NCI-H526 treated with DMSO at 0.1 percent for 48 hours (cell line): ENCODE results near the gene PTPRM.

Source experiments
- DNase-seq: peaks from one replicate; lab custom pipeline; 2025; lab: John Stamatoyannopoulos, UW

PTPRM gene

DNA sequence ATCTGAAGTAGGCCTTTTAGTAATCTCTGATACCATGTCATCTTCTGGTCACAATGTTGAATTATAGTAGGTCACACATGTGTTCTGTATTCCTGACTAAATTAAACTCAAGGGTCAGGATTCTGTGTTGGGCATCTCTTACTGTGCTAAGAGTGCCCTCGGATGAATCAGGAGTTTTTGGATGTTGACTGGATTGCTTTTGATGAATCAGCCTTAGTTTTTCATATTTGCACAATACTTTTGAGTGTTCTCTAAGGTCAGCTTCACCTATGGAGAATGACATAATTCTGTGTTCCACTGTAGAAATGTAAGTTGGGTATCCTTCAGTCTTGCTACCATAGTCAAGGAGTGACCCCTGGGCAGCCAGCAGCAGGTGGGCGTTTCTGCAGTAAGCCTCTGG, 190.1 kb downstream of the PTPRM start:
- no peak for DNase-seq

DNA sequence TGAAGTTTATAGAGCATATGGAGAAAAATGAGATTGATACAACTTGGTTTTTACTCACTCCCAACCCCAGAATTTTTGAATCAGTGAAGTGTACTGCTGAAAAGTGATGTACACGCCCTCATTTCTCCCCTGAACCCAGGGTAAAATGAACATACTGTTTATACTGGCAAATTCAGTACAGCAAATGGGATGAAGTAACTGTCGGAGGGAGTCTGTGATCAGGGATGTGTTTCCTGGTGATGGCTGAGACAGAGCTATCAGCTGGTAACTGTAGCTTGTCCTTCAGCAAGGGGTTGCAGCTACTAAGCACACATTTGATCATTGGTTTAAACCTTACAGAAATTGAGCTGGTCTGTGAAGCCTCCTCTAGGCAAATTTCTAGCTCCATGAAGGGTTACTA, 191.6 kb downstream of the PTPRM start:
- no peak for DNase-seq

DNA sequence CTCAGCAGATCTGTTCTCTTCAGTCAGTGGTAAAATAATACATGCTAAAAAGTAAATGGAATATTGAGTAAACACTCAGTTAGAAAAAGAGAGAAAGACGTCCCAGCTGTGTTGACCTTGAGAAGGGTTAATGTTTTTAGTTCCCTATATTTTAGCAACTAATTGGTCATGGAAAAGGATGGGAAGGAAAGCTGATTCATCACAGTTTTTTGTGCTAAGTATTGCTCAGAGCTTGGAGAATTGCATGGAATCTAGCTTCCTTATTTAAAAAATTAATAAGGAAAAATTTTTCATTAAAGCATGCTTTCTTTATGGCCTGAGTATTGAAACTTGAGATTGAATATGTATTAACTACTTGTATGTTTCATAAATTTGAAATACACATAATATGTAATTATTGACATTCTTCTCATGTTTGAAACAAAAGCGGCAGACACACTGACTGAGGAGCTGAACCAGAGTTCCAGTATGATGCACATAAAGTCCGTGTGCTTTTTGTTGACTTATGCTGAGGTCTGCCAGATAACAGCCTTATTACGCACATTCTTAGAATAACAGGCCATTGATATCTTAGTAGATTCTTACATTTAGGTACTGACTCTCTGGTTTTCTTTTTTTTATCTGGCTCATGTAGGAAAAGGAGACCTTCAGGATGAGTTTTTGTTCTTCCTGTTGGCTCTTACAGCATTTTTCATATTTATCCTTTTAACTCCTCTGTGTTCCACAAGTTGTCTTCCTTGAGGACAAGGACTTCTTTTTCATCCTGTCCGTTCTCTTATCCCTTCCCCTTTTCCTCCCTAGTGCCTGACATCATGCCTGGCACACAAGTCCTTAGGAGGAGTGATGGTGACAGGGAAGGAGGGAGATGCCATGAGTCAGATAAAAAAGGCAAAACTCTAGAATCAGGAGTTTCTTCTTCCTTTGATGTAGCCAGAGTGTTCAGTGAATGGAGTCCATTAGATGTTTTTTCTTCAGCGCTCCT, 194.1 kb downstream of the PTPRM start:
- DNase-seq = no peak

DNA sequence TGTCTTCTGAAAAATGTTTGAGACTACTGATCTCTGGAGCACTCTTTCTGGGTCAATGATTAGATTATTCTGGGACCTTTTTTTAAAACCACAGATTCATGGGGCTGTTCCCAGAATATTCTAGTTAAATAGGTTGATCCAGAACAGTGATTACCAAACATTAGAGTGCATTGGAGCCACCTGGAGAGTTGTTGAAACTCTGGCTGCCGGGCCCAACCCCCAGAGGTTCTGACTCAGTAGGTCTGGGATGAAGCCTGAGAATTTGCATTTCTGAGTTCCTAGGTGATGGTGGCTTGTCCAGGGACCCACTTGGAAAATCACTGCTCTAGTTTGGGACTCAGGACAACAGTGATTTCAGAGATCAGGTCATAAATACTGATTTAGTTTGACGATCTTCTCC, 197.3 kb downstream of the PTPRM start:
- DNase-seq = no peak

DNA sequence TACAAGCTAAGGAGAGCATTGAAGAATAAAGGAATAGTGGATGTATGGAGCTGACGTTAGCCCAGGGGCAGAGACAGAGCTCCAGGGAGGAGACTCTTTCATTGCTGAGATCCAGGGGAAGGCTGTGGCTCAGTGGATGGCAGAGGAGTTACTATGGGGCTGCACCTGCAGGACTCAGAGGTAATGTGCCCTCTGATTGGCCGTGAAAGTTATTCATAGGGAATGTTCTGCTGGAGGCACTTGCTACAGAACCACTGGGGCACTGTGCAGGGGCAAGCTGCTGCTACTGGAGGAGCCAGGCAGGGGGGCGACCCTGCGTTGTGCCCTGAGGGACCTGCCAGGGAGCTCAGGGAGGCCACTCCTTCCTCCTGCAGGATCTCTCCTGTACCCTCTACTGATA, 199.2 kb downstream of the PTPRM start:
- DNase-seq = no peak

DNA sequence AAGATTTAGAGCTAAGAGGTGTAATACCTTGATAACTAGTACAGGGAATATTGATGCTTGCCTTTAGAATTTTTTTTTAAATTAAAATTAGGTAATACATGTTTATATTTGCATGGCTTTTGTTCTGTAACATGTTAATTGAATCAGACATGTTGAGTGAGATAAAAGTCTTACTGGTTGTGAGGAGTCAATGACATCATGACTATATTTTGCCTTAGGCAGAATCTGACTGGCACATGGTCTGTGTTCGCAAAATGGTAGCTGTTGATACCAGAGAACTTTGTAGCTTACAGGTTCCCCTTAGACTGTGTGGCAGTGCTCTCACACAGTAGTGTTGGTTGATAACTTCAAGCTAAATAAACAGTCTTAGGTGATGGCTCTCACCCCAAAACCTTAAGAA, 199.7 kb downstream of the PTPRM start:
- no peak for DNase-seq

DNA sequence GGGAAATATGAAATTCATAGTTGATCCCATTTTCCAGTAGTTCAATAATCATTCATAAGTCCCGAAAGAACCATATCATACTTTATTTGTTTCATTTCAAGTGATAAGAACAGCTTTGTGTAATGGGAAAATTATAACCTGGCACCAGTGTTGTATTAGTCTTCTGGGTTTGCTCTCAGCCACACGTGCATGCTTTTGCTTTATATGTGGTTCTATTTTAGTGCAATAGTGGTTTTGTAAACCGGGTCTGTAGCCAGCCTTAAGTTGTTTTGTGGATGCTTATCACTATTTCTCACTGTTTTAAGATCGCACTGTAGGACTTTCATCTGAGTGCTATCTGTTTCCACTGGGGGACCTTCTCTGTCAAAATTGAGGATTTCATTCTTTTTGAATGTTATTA, 203.8 kb downstream of the PTPRM start:
- no peak for DNase-seq

DNA sequence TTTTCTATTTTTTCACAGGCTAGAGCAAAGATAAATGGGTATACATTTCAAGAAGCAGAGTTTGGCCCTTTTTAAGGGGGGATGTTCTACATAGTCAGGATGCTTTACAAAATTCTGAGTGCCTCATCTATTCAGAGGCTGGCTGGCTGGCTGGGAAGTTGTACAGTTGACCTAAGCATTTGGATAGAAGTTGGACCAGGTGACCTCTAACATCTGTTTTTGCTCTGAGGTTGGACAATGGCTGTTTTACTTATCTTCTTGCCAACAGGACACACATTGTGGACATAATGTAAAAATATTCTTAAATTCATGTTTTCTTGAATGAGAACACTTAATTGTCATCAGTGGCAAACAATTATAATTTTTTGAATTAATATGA, 205.4 kb downstream of the PTPRM start:
- DNase-seq = no peak

DNA sequence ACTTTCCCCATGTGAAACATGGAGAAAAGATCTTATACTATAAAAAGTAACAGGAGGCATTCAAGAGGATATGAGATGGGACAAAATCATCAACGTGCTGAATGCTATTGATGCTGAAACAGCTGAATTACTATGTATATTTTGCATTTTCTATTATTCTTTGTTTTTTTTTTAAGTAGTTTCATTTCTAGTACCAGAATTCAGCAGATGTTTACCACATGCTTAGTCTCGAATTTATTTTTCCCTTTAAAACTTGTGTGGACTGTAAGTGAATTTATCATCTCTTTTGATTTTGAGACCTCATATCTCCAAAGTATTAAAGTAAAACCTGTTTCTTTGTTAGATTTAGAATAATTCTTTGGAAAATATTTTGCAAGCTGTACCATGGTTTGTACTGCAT, 205.8 kb downstream of the PTPRM start:
- no peak for DNase-seq

DNA sequence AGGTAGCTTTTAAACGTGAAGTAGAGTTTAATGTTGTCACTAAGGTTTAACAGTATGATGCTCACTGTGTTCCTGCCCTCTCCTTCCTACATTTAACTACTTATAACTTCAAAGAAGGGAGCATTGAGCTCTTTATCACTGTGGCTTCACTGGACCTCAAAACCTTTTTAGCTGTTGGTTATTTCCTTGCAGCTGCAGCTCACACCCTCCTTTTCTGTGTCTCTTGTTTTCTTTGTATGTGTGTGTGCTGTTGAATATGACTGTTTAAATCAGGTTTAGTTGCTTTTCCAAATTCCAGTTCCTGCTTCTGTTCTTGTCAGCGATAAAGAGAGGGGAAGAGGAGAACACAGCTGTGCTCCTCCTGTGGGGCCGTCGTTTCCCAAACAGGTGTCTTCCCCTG, 208.0 kb downstream of the PTPRM start:
- DNase-seq = no peak

DNA sequence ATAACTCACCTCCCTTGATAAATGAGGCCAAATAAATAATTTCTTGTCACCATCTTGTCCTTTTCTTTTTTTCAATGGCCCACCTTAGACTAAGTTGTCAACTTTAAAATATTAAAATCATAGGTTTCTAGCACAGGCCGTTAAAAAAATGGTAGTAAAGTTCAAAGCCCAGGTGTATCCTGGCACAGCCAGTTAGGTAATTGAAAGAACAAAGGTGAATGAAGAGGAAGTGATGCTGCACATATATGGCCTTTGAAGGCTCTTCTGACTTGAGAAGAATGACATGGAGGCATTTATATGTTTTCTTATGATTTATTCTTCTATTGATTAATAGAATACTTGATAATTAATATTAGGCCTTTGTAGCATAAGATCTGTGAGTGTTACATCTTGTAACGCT, 208.7 kb downstream of the PTPRM start:
- DNase-seq = no peak

DNA sequence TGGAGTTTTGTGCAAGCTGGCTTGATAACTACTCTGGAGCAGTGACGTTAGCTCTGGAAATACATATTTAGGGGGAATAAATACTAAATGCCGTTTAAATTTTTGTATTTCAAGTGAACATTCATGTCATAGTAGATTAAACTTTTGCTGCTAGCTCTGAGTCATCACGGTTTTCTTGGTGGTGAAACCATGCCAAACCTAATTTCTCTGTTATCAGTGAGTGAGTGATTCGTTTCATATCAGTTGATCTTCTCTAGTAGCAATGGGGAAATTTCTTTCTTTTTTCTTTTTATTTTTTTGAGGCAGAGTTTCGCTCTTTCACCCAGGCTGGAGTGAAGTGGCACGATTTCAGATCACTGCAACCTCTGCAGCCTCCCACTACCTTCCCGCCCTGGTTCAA, 211.1 kb downstream of the PTPRM start:
- no peak for DNase-seq

DNA sequence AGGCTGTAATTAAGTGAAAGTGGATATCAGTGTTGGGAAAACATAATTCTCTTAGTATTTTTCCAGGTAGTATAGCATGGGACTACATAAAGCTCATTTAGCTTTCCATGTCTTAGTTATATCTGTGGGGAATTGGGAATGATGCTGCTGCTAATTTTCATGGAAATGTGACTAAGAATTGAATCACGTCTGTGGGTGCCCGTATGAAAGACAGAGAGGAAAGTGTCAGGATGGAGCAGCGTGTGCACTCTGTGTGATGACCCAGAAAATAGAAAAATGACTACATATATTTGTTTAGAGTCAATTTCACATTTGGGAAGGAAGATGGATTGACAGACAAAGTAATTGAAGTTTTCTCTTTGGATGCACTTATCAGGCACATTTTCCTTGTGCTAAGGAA, 212.1 kb downstream of the PTPRM start:
- no peak for DNase-seq

DNA sequence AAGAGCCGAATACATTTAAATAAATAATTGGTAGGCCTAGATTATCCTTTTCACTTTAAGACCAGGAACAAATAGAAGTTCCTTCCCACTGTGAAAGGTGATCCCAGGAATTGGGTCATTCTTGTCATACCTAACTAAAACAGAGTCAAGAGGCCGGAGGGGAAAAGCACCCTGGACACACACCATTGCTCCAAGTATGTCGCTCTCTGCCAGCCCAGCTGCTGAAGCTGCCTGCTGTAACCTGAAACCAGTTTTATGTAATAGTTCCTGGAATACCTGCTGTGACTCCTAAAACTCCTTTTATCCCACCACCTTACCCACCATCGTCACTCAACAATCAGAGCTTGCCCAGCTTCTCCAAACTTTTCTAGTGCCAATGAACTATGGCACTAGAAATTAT, 217.1 kb downstream of the PTPRM start:
- no peak for DNase-seq

DNA sequence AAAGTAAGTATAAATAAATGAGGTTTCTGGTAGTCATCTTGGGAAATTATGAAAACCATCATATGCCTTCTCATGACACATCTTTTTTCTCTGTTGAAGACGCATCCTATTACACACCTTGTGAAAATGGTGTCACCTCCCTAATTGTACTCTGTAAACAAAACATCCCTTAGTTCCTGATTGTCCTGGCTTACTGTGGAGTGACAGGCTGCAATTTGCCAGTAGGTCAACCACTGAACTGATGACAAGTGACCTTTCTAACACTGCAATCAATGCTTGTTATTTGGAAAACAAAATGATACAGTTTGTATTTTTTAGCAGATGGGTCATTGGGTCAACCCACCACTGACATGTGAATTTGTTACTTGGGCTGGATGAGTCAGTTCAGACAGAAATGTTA, 219.5 kb downstream of the PTPRM start:
- DNase-seq = no peak

DNA sequence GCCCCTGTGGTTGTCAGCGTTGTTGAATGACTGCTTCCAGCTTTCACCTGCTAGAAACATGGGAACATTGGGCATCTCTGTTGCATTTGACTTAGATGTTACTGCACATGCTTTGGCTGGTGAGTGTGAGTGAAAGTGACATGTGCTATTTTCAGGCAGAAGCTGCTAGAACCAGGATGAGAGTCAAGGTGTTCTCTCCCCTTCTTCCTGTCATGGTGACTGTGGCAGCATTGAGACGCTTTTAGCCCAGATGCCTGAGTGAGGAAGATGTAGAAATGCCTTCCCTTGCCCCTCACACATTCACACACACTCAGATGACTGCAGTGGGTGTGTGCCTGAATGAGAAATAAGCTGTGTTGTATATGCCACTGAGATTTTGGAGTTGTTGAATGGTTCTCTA, 220.2 kb downstream of the PTPRM start:
- DNase-seq = no peak

DNA sequence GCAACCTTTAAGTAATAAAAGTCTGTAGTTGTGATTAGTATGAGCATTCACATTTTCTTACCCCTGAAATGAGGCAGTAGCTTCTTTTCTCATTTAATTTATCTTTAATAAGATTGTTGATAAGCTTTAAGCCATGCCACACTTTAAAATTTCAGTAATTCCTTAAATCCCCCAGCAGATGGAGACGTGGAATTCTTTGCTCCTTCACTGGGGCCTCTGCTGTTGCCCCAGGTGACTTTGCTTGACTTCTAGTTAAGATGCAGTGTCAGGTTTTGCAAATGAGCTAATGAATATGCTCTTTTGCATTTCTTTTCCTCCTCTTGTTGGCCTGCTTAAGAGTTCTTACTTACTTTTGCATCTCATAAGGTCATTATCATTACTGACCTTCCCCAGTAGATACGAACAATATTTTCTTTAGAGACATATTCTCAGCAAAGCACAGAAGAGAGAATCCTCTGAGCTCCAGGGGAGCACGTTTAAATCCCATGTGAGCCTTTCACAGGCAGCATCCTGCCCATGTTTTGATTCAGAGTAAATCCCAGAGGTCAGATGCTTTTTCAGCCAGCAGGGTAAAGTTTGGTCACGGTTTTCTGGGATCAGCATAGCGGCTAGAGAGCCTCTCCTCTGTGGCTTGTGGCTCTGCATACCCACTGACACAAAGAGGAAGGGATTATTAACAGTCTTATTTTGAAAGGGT, 222.9 kb downstream of the PTPRM start:
- DNase-seq = no peak

DNA sequence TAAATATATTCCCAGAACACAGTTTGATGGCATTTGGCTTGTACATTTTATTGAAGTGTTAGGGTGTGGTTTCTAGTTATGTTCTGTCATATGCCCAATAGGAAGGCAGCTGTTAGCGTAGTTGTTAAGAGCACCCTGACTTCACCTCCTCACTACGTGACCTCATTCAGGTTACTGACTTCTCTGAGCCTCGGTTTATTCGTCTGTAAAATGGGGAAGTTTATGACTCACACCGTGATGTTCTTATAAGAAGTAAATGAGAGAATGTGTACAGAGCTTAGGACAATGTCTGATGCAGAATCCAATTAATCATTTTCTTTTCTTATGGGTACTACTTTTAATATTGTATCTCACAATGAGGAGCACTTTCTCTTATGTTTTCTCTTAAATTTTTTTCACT, 226.0 kb downstream of the PTPRM start:
- DNase-seq = no peak

DNA sequence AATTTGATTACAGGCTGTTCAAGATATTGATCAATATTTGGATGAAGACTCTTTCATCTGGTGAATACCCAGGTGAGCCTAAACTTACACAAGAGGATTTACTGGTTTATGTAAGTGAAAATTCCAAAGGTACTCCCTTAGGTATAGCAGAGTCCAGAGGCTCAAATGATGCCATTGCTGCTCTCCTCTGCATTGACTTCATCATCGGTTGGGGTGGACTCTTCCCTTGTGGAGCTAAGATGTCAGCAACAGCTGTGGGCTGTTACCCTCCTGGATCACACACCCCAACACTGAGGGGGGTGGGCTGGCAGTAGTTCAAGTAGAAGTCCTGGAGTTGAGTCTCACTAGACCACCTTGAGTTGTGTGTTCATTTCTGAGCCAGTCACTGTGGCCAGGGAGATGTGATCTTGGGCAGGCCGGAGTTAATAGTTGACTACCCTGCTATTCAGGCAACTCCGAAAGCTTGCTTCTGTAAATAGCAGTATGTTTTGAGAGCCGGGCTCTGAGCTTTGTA, 236.9 kb downstream of the PTPRM start:
- DNase-seq = no peak

DNA sequence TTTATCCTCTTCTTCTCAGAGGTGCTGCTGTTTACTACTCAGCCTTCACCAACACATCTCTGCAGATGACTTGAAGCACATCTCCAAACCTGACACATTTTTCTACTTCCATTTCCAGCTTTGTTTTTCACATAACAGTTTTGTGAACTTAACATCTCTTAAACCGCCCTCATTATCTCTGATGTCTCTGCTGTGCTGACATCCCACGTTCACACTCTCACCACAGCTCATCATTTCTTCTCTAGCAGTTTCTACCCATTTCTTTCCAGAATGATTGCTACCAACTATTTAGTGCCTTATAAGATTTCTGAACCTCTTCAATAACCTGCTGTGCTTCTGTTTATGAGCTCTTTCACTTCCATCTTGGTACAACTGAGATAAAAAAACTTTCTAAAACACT, 238.0 kb downstream of the PTPRM start:
- no peak for DNase-seq

DNA sequence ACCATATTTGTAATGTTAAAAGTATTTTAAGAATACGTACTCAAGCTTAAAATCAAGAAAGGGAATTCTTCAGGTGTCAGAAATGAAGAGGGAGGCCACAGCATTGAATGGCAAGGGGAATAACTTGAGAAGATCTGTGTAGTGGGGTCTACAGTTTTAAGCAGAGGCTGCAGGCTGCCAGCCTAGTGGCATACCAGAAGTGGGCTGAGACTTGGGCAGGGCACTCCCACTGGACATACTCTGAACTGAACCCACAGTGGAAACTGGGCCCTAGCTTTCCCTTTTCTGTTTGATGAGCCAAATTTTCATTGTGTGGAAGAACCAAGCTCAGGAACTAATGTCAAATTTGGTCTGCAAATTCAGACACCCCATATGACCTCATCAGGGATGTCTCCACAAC, 238.8 kb downstream of the PTPRM start:
- no peak for DNase-seq

DNA sequence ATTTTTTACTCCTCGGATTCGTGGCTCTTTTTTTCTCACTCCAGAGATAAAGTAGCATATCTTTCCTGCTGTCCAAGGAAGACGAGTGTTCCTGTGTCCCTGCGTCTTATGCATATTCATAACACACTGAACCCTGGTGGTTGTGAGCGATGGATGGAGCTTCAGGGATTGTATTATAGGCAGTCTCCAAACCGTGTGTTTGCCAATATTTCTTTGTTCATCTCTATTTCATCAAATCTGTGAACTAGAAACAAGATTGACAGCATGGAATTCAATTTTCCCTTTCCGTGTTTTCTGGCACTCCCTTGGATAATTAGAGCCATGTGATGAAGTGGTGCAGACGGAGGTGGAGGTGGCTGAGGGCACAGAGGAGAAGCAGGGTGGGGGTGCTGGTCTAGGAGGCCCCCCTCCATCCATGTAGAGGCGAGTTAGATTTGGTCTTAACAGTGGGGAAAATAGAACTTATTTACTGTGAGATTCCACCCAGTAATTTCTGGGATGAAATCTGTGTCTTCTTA, 240.9 kb downstream of the PTPRM start:
- no peak for DNase-seq

DNA sequence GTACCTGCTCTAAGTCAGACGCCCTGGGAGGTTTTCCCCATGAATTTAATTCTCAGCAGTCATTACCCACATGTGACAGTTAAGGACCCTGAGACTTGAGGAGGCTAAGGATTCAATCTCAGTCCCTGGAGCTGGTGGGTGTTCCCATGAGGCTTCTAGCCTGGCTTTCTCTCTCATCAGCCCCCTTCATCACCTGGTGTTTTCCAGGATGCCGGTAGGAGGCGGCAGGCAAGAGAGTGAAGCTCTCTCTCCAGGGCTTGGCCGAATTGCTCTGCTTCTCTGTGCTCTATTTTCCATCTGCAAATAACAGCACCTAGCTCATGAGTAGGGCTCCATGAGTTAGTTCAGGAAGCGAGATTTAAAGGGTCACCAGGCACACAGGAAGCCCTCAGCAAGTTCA, 241.9 kb downstream of the PTPRM start:
- DNase-seq = no peak
